Measurements from ENCODE around the gene EMILIN3. TPM values are rescaled to one million over a fixed set of nuclear protein-coding genes. Genes with fewer than 3 reads are reported as not detected.
A peak's percentile ranks its signal among the peaks of the same experiment; 100 is the strongest.

Gene EMILIN3
- total and polyA plus RNA-seq, 3 experiments from 2014 or later, result not detected

DNA sequence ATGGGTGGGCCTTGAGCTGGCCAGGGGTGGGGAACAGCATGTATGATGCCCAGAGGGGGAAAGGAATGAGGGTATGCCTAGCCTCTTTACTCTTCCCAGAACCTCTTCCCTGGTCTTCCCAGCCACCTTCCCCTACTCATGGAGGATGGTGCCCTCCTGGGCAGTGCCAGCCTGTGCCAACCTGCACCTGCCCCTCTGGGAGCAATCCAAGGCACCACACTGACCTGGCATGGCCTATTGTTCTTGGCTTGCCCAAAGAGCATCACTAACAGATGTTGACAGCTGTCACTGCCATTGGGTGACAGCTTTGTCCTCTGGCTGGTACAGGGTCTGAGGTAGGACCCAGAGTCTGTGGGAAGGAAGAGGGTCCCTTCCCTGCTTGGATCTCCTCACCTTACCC is 13.1 kb downstream of the EMILIN3 start:
- CTCF ChIA-PET, result no interaction called here
- H3K4me1 ChIP-seq (ENCODE audit: insufficient read depth, low read length), result no peaks in the 10 kb centered on the region

DNA sequence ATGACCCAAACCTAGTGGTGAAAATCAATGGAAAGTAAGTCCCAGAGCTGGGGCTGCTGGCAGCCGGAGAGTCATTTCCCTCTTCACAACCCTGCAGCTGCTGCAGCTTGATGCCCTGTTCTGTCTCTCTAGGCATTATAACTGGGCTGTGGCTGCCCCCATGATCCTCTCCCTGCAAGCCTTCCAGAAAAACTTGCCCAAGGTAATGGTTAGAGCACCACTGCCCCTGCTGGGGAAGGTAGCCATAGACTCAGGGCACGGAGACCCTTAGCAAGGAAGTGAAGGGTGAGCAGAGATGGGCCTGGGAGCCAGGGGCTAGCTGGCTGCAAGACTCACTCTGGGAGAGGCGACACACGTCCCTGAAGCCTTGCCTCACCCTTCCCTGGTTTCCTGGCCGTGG is 14.0 kb downstream of the EMILIN3 start:
- Histone ChIP-seq H3K9me3 (ENCODE audit: low read length) (no peaks in the 10 kb centered on the region), H3K4me1 (ENCODE audit: insufficient read depth, low read length) (no peaks in the 10 kb centered on the region), H3K36me3 (ENCODE audit: insufficient read depth, low read length) (no peaks in the 10 kb centered on the region), H3K4me3 (ENCODE audit: low read length) (no peak overlapping the region), H3K27ac (ENCODE audit: low read depth, low read length) (no peak overlapping the region), H3K27me3 (ENCODE audit: insufficient read depth, low read length, poor library complexity, severe bottlenecking) (no peaks in the 10 kb centered on the region)
- ChIA-PET CTCF (no interaction called here), POLR2A (no interaction called here)
- Mint-ChIP-seq H3K27ac (no peak overlapping the region), H3K4me1 (no peaks in the 10 kb centered on the region), H3K36me3 (peaks cover 0 to 2% (median 0%) of the 10 kb centered on the region in 3 donors), H3K4me3 (no peak overlapping the region), H3K9me3 (no peaks in the 10 kb centered on the region), H3K27me3 (no peaks in the 10 kb centered on the region)
- DNase-seq, result no peak

More for the DNA sequence above, 13.1 kb downstream of the EMILIN3 start:
- peaks cover 0 to 2% (median 0%) of the 10 kb centered on the region in 3 donors for H3K36me3 Mint-ChIP-seq
- no peaks in the 10 kb centered on the region for H3K9me3 Mint-ChIP-seq
- H3K4me3 ChIP-seq (ENCODE audit: low read length), result no peak overlapping the region
- no peak overlapping the region for H3K4me3 Mint-ChIP-seq
- H3K36me3 ChIP-seq (ENCODE audit: insufficient read depth, low read length), result no peaks in the 10 kb centered on the region
- POLR2A ChIA-PET, result no interaction called here
- no peak for DNase-seq
- no peak overlapping the region for H3K27ac ChIP-seq (ENCODE audit: low read depth, low read length)
- no peaks in the 10 kb centered on the region for H3K9me3 ChIP-seq (ENCODE audit: low read length)
- H3K27me3 Mint-ChIP-seq, result no peaks in the 10 kb centered on the region
- no peaks in the 10 kb centered on the region for H3K4me1 Mint-ChIP-seq
- H3K27ac Mint-ChIP-seq, result no peak overlapping the region
- no peaks in the 10 kb centered on the region for H3K27me3 ChIP-seq (ENCODE audit: insufficient read depth, low read length, poor library complexity, severe bottlenecking)

DNA sequence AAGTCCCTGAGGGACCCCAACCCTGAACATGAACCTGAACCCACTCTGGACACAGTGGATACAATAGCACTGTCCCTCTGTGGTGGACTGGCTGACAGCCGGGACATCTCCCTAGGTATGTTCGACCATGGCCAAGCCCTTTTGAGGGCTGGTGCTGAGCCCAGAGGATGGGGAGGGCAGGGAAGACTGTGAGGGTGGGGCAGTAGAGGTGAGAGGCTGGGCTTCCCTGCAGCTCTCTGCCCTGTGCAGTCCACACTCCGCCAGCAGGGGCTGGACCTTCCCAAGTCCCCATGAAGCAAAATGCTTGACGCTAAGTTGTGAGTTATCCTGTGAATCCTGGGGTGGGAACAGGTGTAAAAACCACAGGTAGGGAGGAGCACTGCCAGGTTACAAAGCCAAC is 14.5 kb downstream of the EMILIN3 start:
- ChIA-PET CTCF (no interaction called here), POLR2A (no interaction called here)
- Histone ChIP-seq H3K27me3 (ENCODE audit: insufficient read depth, low read length, poor library complexity, severe bottlenecking) (no peaks in the 10 kb centered on the region), H3K4me3 (ENCODE audit: low read length) (no peak overlapping the region), H3K36me3 (ENCODE audit: insufficient read depth, low read length) (no peaks in the 10 kb centered on the region), H3K4me1 (ENCODE audit: insufficient read depth, low read length) (no peaks in the 10 kb centered on the region), H3K27ac (ENCODE audit: low read depth, low read length) (no peak overlapping the region), H3K9me3 (ENCODE audit: low read length) (no peaks in the 10 kb centered on the region)
- H3K27me3 Mint-ChIP-seq, result peaks cover 0 to 1% of the 10 kb centered on the region in 2 donors
- DNase-seq, result no peak
- no peak overlapping the region for H3K4me3 Mint-ChIP-seq
- H3K4me1 Mint-ChIP-seq, result no peaks in the 10 kb centered on the region
- H3K9me3 Mint-ChIP-seq, result no peaks in the 10 kb centered on the region
- peaks cover 0 to 2% (median 0%) of the 10 kb centered on the region in 3 donors for H3K36me3 Mint-ChIP-seq
- H3K27ac Mint-ChIP-seq, result no peak overlapping the region

DNA sequence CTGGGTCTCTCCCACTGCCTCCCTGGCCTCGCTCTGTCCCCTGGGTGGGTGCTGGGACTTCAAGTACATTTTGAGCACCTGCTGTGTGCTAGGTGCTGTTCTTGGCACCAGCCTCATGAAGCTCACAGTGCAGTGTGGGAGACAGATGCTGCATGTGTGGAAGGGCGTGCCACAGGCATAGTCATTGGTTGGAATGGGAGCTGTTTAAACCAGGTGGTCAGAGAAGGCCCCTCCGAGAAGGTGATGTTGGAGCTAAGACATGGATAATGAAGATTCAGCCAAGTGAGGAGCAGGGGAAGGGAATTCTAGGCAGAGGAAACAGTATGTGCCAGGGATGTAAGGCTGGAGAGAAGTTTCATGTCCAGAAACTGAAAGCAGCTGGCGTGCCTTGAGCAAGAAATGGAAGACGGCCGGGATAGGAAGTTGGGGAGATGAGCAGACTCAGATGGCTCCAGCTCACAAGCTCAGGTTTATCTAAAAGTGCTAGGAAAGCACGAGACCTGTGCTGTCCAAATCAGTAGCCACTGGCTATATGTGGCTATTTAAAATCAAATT is 16.1 kb downstream of the EMILIN3 start:
- Mint-ChIP-seq H3K27ac (no peak overlapping the region), H3K4me3 (no peak overlapping the region), H3K27me3 (peaks cover 0 to 1% of the 10 kb centered on the region in 2 donors), H3K9me3 (no peaks in the 10 kb centered on the region), H3K36me3 (peaks cover 0 to 2% (median 0%) of the 10 kb centered on the region in 3 donors), H3K4me1 (no peaks in the 10 kb centered on the region)
- no peaks in the 10 kb centered on the region for H3K9me3 ChIP-seq (ENCODE audit: low read length)
- H3K4me1 ChIP-seq (ENCODE audit: insufficient read depth, low read length), result no peaks in the 10 kb centered on the region
- peak in 1 of 5 donors; percentile 32 for DNase-seq
- ChIA-PET CTCF (interaction anchor here (1.6 kb wide), 1 partner anchor 11 kb away, joined by 4 read pairs; no protein-coding TSS in a partner anchor), POLR2A (no interaction called here)
- no peaks in the 10 kb centered on the region for H3K27me3 ChIP-seq (ENCODE audit: insufficient read depth, low read length, poor library complexity, severe bottlenecking)
- H3K36me3 ChIP-seq (ENCODE audit: insufficient read depth, low read length), result no peaks in the 10 kb centered on the region
- H3K27ac ChIP-seq (ENCODE audit: low read depth, low read length), result no peak overlapping the region
- no peak overlapping the region for H3K4me3 ChIP-seq (ENCODE audit: low read length)

DNA sequence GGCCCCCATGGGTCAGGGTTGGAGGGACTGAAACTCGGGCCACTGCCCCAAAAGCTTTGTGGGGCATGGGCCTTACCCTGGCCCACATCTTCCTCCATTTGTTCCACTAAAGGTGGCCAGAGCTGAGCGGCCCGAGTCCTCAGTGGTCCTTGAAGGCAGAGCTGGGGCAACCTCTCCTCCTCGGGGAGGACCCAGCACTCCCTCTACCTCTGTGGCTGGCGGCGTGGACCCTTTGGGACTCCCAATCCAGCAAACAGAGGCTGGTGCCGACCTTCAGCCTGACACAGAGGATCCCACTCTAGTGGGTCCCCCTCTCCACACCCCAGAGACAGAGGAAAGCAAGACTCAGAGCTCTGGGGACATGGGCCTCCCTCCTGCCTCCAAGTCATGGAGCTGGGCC is 16.7 kb downstream of the EMILIN3 start:
- H3K36me3 ChIP-seq (ENCODE audit: insufficient read depth, low read length), result no peaks in the 10 kb centered on the region
- DNase-seq, result no peak
- no peaks in the 10 kb centered on the region for H3K27me3 ChIP-seq (ENCODE audit: insufficient read depth, low read length, poor library complexity, severe bottlenecking)
- H3K27ac Mint-ChIP-seq, result no peak overlapping the region
- H3K4me3 Mint-ChIP-seq, result no peak overlapping the region
- H3K27ac ChIP-seq (ENCODE audit: low read depth, low read length), result no peak overlapping the region
- CTCF ChIA-PET, result interaction anchor here (1.6 kb wide), 1 partner anchor 11 kb away, joined by 4 read pairs; no protein-coding TSS in a partner anchor
- no peaks in the 10 kb centered on the region for H3K4me1 ChIP-seq (ENCODE audit: insufficient read depth, low read length)
- H3K4me3 ChIP-seq (ENCODE audit: low read length), result no peak overlapping the region
- no peaks in the 10 kb centered on the region for H3K9me3 Mint-ChIP-seq
- no peaks in the 10 kb centered on the region for H3K4me1 Mint-ChIP-seq
- POLR2A ChIA-PET, result no interaction called here
- H3K36me3 Mint-ChIP-seq, result peaks cover 0 to 2% (median 0%) of the 10 kb centered on the region in 3 donors
- H3K27me3 Mint-ChIP-seq, result peaks cover 0 to 1% of the 10 kb centered on the region in 2 donors
- no peaks in the 10 kb centered on the region for H3K9me3 ChIP-seq (ENCODE audit: low read length)

DNA sequence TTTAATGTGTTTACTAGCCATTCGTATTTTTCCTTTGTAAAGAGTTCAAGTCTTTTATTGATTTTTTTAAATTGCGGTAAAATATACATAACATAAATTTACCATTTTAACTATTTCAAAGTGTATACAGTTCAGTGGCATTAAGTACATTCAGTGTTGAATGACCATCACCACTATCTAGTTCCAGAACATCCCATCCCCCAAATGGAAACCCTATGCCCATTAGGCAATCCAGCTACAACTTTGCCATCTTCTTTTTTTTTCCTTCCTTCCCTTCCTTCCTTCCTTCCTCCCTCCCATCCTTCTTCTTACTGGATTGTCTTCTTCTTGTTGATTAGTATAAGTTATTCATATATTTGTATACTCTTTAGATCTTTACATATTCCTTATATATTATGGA is 17.4 kb downstream of the EMILIN3 start:
- Mint-ChIP-seq H3K4me3 (no peak overlapping the region), H3K4me1 (no peaks in the 10 kb centered on the region), H3K27ac (no peak overlapping the region), H3K9me3 (no peaks in the 10 kb centered on the region), H3K27me3 (peaks cover 0 to 1% of the 10 kb centered on the region in 2 donors), H3K36me3 (peaks cover 0 to 2% (median 0%) of the 10 kb centered on the region in 3 donors)
- ChIA-PET CTCF (interaction anchor here (1.6 kb wide), 1 partner anchor 10 kb away, joined by 4 read pairs; no protein-coding TSS in a partner anchor), POLR2A (no interaction called here)
- H3K27me3 ChIP-seq (ENCODE audit: insufficient read depth, low read length, poor library complexity, severe bottlenecking), result no peaks in the 10 kb centered on the region
- no peaks in the 10 kb centered on the region for H3K9me3 ChIP-seq (ENCODE audit: low read length)
- H3K36me3 ChIP-seq (ENCODE audit: insufficient read depth, low read length), result no peaks in the 10 kb centered on the region
- no peak overlapping the region for H3K27ac ChIP-seq (ENCODE audit: low read depth, low read length)
- no peak overlapping the region for H3K4me3 ChIP-seq (ENCODE audit: low read length)
- no peaks in the 10 kb centered on the region for H3K4me1 ChIP-seq (ENCODE audit: insufficient read depth, low read length)
- DNase-seq, result no peak

DNA sequence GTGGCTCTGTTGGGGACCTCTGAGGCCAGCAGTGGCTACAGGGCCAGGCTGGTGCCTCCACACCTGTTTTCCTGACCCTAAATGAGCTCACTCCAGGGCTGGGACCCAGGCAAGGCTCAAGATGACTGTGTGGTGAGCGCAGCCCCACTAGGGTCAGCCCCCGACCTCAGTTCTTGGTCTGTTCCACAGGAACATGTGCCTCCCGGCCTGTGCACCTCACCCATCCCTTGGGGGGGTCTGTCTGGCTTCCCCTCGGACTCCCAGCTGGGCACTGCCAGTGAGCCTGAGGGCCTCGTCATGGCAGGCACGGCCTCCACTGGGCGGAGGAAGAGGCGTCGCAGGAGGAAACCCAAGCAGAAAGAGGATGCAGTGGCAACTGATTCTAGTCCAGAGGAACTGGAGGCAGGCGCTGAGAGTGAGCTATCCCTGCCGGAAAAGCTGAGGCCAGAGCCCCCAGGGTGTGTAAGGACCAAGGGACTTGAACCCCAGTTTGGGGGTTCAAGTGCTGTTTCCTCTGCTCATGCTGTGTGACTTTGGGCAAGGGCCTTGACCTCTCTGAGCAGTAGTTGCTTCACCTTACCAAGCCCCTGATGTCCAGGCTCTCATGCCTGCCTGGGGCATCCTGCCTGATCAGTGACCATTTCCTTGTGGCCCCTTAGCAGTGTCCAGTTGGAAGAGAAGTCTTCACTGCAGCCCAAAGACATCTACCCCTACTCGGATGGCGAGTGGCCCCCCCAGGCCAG is 18.0 kb downstream of the EMILIN3 start:
- H3K4me1 ChIP-seq (ENCODE audit: insufficient read depth, low read length), result no peaks in the 10 kb centered on the region
- peaks cover 0 to 1% of the 10 kb centered on the region in 2 donors for H3K27me3 Mint-ChIP-seq
- no peaks in the 10 kb centered on the region for H3K9me3 ChIP-seq (ENCODE audit: low read length)
- H3K27ac ChIP-seq (ENCODE audit: low read depth, low read length), result no peak overlapping the region
- ChIA-PET POLR2A (no interaction called here), CTCF (interaction anchor here (1.6 kb wide), 1 partner anchor 9 kb away, joined by 4 read pairs; no protein-coding TSS in a partner anchor)
- H3K36me3 ChIP-seq (ENCODE audit: insufficient read depth, low read length), result no peaks in the 10 kb centered on the region
- H3K36me3 Mint-ChIP-seq, result peaks cover 0 to 2% (median 0%) of the 10 kb centered on the region in 3 donors
- H3K27ac Mint-ChIP-seq, result no peak overlapping the region
- no peaks in the 10 kb centered on the region for H3K4me1 Mint-ChIP-seq
- H3K4me3 Mint-ChIP-seq, result no peak overlapping the region
- H3K9me3 Mint-ChIP-seq, result no peaks in the 10 kb centered on the region
- no peak for DNase-seq
- H3K27me3 ChIP-seq (ENCODE audit: insufficient read depth, low read length, poor library complexity, severe bottlenecking), result no peaks in the 10 kb centered on the region
- no peak overlapping the region for H3K4me3 ChIP-seq (ENCODE audit: low read length)

DNA sequence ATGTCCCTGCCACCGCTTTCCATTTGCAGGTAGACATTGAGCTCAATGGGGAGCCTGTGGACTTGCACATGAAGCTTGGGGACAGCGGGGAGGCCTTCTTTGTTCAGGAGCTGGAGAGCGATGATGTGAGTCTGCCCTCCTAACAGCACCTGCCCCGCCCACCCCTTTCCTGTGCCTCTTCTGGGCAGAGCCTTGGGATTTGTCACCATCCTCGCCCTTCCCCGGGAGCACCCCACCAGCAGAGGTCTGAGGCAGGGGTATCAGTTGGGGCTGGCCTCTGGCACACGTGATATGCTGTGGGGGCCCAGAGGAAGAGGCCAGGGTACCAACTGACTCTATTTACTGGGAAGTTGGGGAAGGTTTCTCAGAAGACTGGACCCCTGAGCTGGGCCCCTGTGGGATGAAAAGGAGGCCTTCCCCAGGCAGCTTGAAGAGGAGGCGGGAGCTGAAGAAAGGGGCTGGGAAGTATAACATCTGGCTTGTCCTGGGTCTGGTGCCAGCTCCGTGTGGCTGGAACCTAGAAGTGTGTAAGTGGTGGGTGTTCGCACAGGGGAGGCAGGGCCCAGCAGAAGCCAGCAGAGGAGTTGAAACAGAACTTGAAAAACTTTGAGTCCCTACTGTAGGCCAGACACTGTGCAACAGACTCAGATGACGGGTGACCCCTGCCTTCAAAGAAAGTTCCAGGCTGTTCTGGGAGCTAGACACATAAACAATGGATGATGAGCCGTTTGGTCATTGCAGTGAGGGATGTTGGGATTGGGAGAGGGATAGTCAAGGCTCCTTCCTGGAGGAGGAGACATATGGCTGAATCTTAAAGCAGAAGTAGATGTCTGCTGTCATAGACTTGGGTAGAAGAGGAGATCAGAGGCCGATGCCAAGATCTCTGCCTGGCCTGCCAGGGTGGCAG is 18.8 kb downstream of the EMILIN3 start:
- H3K36me3 Mint-ChIP-seq, result peaks cover 0 to 2% (median 0%) of the 10 kb centered on the region in 3 donors
- ChIA-PET CTCF (interaction anchor here (1.6 kb wide), 1 partner anchor 8 kb away, joined by 4 read pairs; no protein-coding TSS in a partner anchor), POLR2A (no interaction called here)
- H3K27me3 ChIP-seq (ENCODE audit: insufficient read depth, low read length, poor library complexity, severe bottlenecking), result no peaks in the 10 kb centered on the region
- no peaks in the 10 kb centered on the region for H3K4me1 Mint-ChIP-seq
- no peak overlapping the region for H3K4me3 ChIP-seq (ENCODE audit: low read length)
- no peaks in the 10 kb centered on the region for H3K9me3 Mint-ChIP-seq
- H3K9me3 ChIP-seq (ENCODE audit: low read length), result no peaks in the 10 kb centered on the region
- no peak overlapping the region for H3K27ac Mint-ChIP-seq
- DNase-seq, result no peak
- H3K27ac ChIP-seq (ENCODE audit: low read depth, low read length), result no peak overlapping the region
- no peaks in the 10 kb centered on the region for H3K36me3 ChIP-seq (ENCODE audit: insufficient read depth, low read length)
- H3K4me3 Mint-ChIP-seq, result no peak overlapping the region
- peaks cover 0 to 1% of the 10 kb centered on the region in 2 donors for H3K27me3 Mint-ChIP-seq
- no peaks in the 10 kb centered on the region for H3K4me1 ChIP-seq (ENCODE audit: insufficient read depth, low read length)

Measured in CD8-positive, alpha-beta memory T cell (primary cell).